ENCODE measurements around the gene NPAS4. TPM values are rescaled to one million over a fixed set of nuclear protein-coding genes. Genes with fewer than 3 reads are reported as not detected.

Gene NPAS4
- total RNA-seq, 1 experiment from 2014 or later, result 0.79 TPM

GRCh38 chr11:66407651-66408050 is 13.2 kb upstream of the NPAS4 start:
- ChIA-PET CTCF (interaction anchor here (0.5 to 4.1 kb wide), 16 partner anchors 11 to 270 kb away, joined by 3 to 30 read pairs (median 4); partner anchors contain the start of genes DPP3, MRPL11, NPAS4 and PELI3), POLR2A (interaction anchor here (0.9 kb wide), 1 partner anchor 72 kb away, joined by 3 read pairs; the partner anchor contains the start of gene DPP3)
- TF ChIP-seq TEAD4 (CRISPR knock-in tag; IDR thresholded peaks at IDR 0.05) (no peak), CBFB (CRISPR knock-in tag; IDR thresholded peaks at IDR 0.05; ENCODE audit: low read depth) (no peak), ETV6 (CRISPR knock-in tag; IDR thresholded peaks at IDR 0.05) (no peak), ZNF232 (CRISPR knock-in tag; IDR thresholded peaks at IDR 0.05) (no peak), ZNF423 (CRISPR knock-in tag; IDR thresholded peaks at IDR 0.05) (no peak), ZNF425 (CRISPR knock-in tag; conservative IDR thresholded peaks at IDR 0.05) (no peak), ATF1 (CRISPR knock-in tag; IDR thresholded peaks at IDR 0.05) (no peak), GABPB1 (CRISPR knock-in tag; IDR thresholded peaks at IDR 0.05) (no peak), IRF2 (CRISPR knock-in tag; IDR thresholded peaks at IDR 0.05; ENCODE audit: borderline replicate concordance, low read depth) (no peak), JAZF1 (CRISPR knock-in tag; IDR thresholded peaks at IDR 0.05) (no peak), JUN (CRISPR knock-in tag; IDR thresholded peaks at IDR 0.05) (no peak), MLX (CRISPR knock-in tag; IDR thresholded peaks at IDR 0.05) (no peak), ZBTB43 (CRISPR knock-in tag; IDR thresholded peaks at IDR 0.05) (no peak), GRHL2 (CRISPR knock-in tag; IDR thresholded peaks at IDR 0.05; ENCODE audit: insufficient replicate concordance, severe bottlenecking) (no peak), ZNF416 (CRISPR knock-in tag; IDR thresholded peaks at IDR 0.05) (no peak)
- TF ChIP-seq, protein P1, sequence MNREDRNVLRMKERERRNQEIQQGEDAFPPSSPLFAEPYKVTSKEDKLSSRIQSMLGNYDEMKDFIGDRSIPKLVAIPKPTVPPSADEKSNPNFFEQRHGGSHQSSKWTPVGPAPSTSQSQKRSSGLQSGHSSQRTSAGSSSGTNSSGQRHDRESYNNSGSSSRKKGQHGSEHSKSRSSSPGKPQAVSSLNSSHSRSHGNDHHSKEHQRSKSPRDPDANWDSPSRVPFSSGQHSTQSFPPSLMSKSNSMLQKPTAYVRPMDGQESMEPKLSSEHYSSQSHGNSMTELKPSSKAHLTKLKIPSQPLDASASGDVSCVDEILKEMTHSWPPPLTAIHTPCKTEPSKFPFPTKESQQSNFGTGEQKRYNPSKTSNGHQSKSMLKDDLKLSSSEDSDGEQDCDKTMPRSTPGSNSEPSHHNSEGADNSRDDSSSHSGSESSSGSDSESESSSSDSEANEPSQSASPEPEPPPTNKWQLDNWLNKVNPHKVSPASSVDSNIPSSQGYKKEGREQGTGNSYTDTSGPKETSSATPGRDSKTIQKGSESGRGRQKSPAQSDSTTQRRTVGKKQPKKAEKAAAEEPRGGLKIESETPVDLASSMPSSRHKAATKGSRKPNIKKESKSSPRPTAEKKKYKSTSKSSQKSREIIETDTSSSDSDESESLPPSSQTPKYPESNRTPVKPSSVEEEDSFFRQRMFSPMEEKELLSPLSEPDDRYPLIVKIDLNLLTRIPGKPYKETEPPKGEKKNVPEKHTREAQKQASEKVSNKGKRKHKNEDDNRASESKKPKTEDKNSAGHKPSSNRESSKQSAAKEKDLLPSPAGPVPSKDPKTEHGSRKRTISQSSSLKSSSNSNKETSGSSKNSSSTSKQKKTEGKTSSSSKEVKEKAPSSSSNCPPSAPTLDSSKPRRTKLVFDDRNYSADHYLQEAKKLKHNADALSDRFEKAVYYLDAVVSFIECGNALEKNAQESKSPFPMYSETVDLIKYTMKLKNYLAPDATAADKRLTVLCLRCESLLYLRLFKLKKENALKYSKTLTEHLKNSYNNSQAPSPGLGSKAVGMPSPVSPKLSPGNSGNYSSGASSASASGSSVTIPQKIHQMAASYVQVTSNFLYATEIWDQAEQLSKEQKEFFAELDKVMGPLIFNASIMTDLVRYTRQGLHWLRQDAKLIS (CRISPR knock-in tag; IDR thresholded peaks at IDR 0.05; ENCODE audit: borderline replicate concordance), result no peak
- TF ChIP-seq, protein P2, sequence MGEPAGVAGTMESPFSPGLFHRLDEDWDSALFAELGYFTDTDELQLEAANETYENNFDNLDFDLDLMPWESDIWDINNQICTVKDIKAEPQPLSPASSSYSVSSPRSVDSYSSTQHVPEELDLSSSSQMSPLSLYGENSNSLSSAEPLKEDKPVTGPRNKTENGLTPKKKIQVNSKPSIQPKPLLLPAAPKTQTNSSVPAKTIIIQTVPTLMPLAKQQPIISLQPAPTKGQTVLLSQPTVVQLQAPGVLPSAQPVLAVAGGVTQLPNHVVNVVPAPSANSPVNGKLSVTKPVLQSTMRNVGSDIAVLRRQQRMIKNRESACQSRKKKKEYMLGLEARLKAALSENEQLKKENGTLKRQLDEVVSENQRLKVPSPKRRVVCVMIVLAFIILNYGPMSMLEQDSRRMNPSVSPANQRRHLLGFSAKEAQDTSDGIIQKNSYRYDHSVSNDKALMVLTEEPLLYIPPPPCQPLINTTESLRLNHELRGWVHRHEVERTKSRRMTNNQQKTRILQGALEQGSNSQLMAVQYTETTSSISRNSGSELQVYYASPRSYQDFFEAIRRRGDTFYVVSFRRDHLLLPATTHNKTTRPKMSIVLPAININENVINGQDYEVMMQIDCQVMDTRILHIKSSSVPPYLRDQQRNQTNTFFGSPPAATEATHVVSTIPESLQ (CRISPR knock-in tag; IDR thresholded peaks at IDR 0.05), result no peak
- TF ChIP-seq, protein P3, sequence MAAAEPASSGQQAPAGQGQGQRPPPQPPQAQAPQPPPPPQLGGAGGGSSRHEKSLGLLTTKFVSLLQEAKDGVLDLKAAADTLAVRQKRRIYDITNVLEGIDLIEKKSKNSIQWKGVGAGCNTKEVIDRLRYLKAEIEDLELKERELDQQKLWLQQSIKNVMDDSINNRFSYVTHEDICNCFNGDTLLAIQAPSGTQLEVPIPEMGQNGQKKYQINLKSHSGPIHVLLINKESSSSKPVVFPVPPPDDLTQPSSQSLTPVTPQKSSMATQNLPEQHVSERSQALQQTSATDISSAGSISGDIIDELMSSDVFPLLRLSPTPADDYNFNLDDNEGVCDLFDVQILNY (CRISPR knock-in tag; IDR thresholded peaks at IDR 0.05), result no peak
- no peak for DNase-seq (ENCODE audit: low spot score)
- ATAC-seq, result no peak
- Mint-ChIP-seq H3K4me1 (peaks cover 2% of the 10 kb centered on the region; the same call in 1 of the 2 replicates), H3K4me3 (no peak overlapping the region), H3K36me3 (no peaks in the 10 kb centered on the region), H3K27ac (no peak overlapping the region), H3K9me3 (no peaks in the 10 kb centered on the region), H3K27me3 (ENCODE audit: low read depth) (peaks cover 38% of the 10 kb centered on the region)
